Chondrocyte (in vitro differentiated cells): ENCODE data around the gene COG8. TPM values are rescaled to one million over a fixed set of nuclear protein-coding genes. Genes with fewer than 3 reads are reported as not detected.

ENCODE experiments used
- DNase-seq: peaks from one replicate; pipeline ENCODE4 v3.0.0; 2021; ENCODE audit warnings: mixed read lengths, low spot score
- H3K27ac Mint-ChIP-seq: one replicate; pipeline ENCODE4 v1.8.0; 2021; ENCODE audit warnings: mild to moderate bottlenecking, moderate library complexity, mixed read lengths; ENCODE audit not compliant: unreplicated experiment
- H3K27me3 Mint-ChIP-seq: 2 replicates; pipeline ENCODE4 v1.8.0; 2021; ENCODE audit warnings: low read depth, mixed read lengths
- H3K36me3 Mint-ChIP-seq: 2 replicates; pipeline ENCODE4 v1.8.0; 2021; ENCODE audit warnings: low read depth, mixed read lengths
- H3K4me1 Mint-ChIP-seq: 2 replicates; pipeline ENCODE4 v1.8.0; 2021; ENCODE audit warnings: low read depth, mild to moderate bottlenecking, mixed read lengths
- H3K4me3 Mint-ChIP-seq: one replicate; pipeline ENCODE4 v1.8.0; 2021; ENCODE audit warnings: mild to moderate bottlenecking, moderate library complexity, mixed read lengths; ENCODE audit not compliant: unreplicated experiment
- H3K9me3 Mint-ChIP-seq: 2 replicates; pipeline ENCODE4 v1.8.0; 2021; ENCODE audit warnings: low read depth, mixed read lengths
- total RNA-seq: library from RNA; stranded (reverse); gene quantifications from 3 replicates; pipeline ENCODE4 v1.2.1, GENCODE V29; 2021
- TF ChIP-seq, protein P1 (sequence below): fragments of 200-600 bp; sonication (generic); IDR thresholded peaks from 2 replicates; pipeline ENCODE4 v1.5.0; 2021; ENCODE audit warnings: antibody characterized with exemption, mild to moderate bottlenecking, moderate library complexity

COG8 gene
- total RNA-seq, 1 donor from 2014 or later: 36.8 TPM

DNA sequence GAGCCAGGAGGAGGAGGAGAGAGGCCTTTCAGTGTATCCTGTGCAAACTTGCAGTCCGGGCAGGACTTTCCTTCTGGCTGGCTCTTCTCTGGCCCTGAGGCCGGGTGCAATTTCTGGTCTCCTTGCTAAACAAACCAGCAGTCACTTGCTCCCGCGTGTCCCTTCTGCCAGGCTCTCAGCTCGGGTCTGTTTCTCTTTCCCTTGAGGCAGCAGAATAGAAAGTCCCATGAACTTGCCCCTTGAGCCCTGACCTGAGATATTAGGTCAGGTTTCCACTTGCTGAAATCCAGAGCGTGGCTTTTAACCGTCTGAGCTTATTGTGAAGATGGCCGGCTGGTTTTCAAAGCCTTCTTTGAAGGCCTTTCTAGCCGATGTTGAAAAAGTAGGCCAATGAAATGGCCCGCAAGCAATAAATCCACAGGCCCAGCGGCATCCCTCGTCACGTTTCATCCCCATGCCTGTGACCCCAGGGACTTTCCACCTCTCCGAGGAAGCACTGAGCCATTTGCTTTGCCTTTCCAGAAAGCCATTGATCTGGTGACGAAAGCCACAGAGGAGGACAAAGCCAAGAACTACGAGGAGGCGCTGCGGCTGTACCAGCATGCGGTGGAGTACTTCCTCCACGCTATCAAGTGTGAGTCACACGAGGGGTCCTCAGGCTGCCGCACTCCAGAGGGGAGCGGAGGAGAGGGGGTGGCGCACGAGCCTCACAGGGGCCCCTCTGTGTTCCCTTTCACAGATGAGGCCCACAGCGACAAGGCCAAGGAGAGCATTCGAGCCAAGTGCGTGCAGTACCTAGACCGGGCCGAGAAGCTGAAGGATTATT lies 23.7 kb downstream of the COG8 start:
- TF ChIP-seq, protein P1, sequence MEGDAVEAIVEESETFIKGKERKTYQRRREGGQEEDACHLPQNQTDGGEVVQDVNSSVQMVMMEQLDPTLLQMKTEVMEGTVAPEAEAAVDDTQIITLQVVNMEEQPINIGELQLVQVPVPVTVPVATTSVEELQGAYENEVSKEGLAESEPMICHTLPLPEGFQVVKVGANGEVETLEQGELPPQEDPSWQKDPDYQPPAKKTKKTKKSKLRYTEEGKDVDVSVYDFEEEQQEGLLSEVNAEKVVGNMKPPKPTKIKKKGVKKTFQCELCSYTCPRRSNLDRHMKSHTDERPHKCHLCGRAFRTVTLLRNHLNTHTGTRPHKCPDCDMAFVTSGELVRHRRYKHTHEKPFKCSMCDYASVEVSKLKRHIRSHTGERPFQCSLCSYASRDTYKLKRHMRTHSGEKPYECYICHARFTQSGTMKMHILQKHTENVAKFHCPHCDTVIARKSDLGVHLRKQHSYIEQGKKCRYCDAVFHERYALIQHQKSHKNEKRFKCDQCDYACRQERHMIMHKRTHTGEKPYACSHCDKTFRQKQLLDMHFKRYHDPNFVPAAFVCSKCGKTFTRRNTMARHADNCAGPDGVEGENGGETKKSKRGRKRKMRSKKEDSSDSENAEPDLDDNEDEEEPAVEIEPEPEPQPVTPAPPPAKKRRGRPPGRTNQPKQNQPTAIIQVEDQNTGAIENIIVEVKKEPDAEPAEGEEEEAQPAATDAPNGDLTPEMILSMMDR: no peak
- Mint-ChIP-seq H3K4me3 (no peak overlapping the region), H3K36me3 (peaks cover 22% of the 10 kb centered on the region), H3K27ac (no peak overlapping the region), H3K9me3 (no peaks in the 10 kb centered on the region), H3K4me1 (peaks cover 12% of the 10 kb centered on the region), H3K27me3 (no peaks in the 10 kb centered on the region)
- peak; percentile 71 for DNase-seq

DNA sequence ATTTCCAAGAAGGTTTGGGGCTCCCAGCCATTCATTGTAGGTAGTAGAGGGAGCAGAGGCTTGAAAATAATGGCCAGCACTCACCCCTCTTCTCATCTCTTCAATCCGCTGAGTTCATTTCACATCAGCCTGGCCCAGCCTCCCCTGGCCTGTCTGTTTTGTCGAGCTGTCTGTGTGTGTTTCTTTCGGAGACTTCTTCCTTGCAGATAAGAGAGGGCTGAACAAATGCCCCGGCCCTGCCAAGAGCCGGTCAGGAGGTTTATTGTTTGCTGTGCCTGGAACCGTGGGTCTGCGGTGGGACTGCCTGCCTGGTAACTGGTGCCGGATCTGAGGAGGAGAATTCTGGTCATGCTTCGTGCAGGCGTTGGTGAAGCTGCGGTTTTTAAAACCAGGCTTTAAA lies 24.8 kb downstream of the COG8 start:
- Mint-ChIP-seq H3K4me3 (no peak overlapping the region), H3K4me1 (peaks cover 17% of the 10 kb centered on the region), H3K27me3 (no peaks in the 10 kb centered on the region), H3K36me3 (peaks cover 19% of the 10 kb centered on the region), H3K9me3 (no peaks in the 10 kb centered on the region), H3K27ac (no peak overlapping the region)
- TF ChIP-seq, protein P1: no peak
- DNase-seq: peak; percentile 35

DNA sequence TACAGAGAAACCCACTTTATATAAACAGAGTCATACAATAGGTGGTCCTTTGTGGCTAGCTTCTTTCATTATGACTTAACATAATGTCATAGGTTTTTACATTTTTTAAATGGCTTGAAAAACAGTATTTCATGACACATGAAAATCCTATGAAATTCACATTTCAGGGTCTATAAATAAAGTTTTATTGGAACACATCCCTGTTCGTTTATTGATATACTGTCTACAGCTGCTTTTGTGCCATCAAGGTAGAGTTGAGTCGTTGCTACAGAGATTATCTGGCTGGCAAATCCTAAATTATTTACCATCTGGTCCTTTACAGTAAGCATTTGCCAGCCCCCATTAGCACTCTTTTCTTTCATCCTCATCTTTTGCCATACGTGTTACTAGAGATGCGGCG lies 25.9 kb downstream of the COG8 start:
- Mint-ChIP-seq H3K36me3 (peaks cover 18% of the 10 kb centered on the region), H3K9me3 (no peaks in the 10 kb centered on the region), H3K4me3 (peak overlapping the region; percentile 48), H3K27me3 (no peaks in the 10 kb centered on the region), H3K27ac (no peak overlapping the region), H3K4me1 (peaks cover 17% of the 10 kb centered on the region)
- DNase-seq: no peak
- TF ChIP-seq, protein P1: no peak

DNA sequence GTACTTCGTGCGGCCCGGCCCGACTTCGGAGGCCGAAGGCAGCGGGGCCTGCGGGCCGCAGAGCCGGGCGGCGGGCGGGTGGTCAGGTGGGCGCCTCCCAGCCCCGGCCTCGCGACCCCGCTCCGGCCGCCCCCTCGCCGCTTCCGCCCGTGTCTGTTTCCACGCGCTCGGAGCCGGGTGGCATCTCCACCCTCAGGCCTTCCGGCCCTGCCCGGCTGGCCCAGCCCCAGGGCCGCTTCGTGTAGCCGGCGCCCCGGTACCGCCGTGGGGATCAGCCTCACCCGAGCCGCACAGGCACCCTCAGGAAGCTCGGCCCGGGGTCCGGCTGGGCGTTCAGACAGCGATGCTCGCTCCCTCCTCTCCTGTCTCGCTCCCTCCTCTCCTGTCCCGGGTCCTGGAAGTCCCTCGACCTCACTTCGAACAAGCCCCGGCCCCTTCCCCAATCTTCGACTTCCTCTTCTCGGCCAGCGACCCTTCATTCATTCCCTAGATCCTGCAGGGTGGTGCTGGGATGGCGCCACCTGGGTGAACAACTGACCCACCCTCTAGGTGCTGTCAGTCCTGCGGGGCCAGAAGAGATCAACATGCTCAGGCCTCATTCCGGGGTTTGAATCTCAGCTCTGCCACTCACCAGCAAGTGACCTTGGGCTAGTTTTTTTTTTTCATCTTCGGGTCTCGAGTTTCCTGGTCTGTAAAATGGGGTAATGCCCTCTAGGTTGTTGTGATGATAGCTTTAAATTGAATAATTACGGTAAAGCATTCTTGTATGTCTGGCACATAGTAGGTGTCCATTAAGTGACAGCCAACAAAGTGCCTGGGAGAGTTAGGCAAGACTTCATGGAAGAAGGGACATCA lies 27.6 kb downstream of the COG8 start:
- peak overlapping the region; percentile 98 for H3K4me3 Mint-ChIP-seq
- peaks cover 16% of the 10 kb centered on the region for H3K36me3 Mint-ChIP-seq
- no peaks in the 10 kb centered on the region for H3K9me3 Mint-ChIP-seq
- H3K4me1 Mint-ChIP-seq: peaks cover 17% of the 10 kb centered on the region
- DNase-seq: peak; percentile 79
- TF ChIP-seq, protein P1: no peak
- H3K27ac Mint-ChIP-seq: peak overlapping the region; percentile 94
- no peaks in the 10 kb centered on the region for H3K27me3 Mint-ChIP-seq
